GM18873 (cell line): ENCODE measurements around the gene CHST15.

ENCODE experiments used
- ATAC-seq: cut with Tn5 transposase; IDR thresholded peaks from one replicate; pipeline ENCODE4 v1.9.1; 2021; ENCODE audit warnings: mild to moderate bottlenecking, moderate library complexity, moderate number of reproducible peaks; ENCODE audit not compliant: unreplicated experiment, low FRiP score

The CHST15 gene

GRCh38 chr10:124033887-124034218, 59.5 kb downstream of the CHST15 start:
- ATAC-seq = no peak

- ATAC-seq = no peak
These were observed 60.2 kb downstream of the CHST15 start for GRCh38 chr10:124032971-124033886.

GRCh38 chr10:124032087-124032935, 61.1 kb downstream of the CHST15 start:
- ATAC-seq = no peak

GRCh38 chr10:124030492-124031110, 62.8 kb downstream of the CHST15 start:
- ATAC-seq = no peak

GRCh38 chr10:124030061-124030460, 63.3 kb downstream of the CHST15 start:
- no peak for ATAC-seq

GRCh38 chr10:124029559-124029958, 63.8 kb downstream of the CHST15 start:
- no peak for ATAC-seq

GRCh38 chr10:124028700-124029480, 64.5 kb downstream of the CHST15 start:
- no peak for ATAC-seq

GRCh38 chr10:124027651-124028050, 65.7 kb downstream of the CHST15 start:
- no peak for ATAC-seq

- ATAC-seq = no peak
These were observed 66.3 kb downstream of the CHST15 start for GRCh38 chr10:124027031-124027611.

- no peak for ATAC-seq
These were observed 66.8 kb downstream of the CHST15 start for GRCh38 chr10:124026589-124026939.

GRCh38 chr10:124025660-124026588, 67.5 kb downstream of the CHST15 start:
- no peak for ATAC-seq

- no peak for ATAC-seq
These were observed 68.2 kb downstream of the CHST15 start for GRCh38 chr10:124025152-124025551.

GRCh38 chr10:124022066-124022465, 71.3 kb downstream of the CHST15 start:
- no peak for ATAC-seq

GRCh38 chr10:124020981-124021815, 72.2 kb downstream of the CHST15 start:
- ATAC-seq = no peak

GRCh38 chr10:124019886-124020797, 73.3 kb downstream of the CHST15 start:
- no peak for ATAC-seq

- no peak for ATAC-seq
These were observed 74.4 kb downstream of the CHST15 start for GRCh38 chr10:124018886-124019525.

- no peak for ATAC-seq
These were observed 75.7 kb downstream of the CHST15 start for GRCh38 chr10:124017729-124018128.
